ENCODE data around the gene USP46.

USP46 gene

DNA sequence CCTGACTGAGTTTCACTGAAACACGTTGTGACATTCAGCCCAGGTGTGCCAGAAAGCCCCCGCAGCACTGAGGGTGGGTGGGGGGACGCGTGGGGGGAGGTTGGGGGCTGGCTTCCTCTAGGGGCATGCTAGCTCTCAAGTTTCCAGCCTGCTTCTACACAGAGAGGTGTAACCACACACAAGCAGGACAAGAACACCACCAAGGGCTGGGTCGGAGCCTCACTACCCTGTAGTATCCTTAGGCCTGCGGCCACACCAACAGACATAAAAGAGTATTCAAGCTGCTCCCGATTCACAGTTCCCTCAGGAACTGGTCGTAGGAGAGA is 1.8 kb downstream of the USP46 start:
- no peak for DNase-seq (ENCODE audit: low read depth)

- DNase-seq (ENCODE audit: low read depth): no peak
Observed at GRCh38 chr4:52655506-52655905, 3.6 kb downstream of the USP46 start.

DNA sequence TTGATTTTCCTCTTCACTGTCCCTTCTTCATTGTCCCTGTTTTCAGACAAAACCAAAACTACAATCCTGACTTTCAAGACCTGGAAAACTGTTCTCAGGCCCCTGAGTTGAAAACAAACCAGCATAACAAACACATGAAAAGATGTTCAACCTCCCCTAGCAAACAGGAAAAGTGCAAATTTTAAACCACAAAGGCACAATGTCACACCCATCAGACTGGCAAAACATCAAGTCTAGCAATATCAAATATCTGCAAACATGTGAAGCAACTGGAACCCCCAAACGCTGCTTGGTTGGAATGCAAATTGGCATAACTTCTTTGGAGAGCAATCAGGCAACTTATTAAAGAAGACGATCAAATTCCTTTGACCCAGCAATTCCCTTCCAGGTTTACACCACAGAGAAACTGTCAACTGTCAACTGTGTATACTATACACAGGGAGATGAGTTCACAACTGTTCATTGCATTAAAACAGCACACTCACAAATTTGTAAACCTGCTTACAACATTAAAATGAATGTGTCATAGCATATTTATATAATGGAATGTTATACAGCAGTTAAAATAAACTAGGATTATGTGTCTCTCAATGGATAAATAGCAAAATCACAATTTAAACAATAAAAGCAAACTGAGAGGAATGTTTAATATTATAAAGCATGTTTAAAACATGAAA is 7.0 kb downstream of the USP46 start:
- DNase-seq (ENCODE audit: low read depth): no peak

GRCh38 chr4:52648836-52649235 is 10.3 kb downstream of the USP46 start:
- no peak for DNase-seq (ENCODE audit: low read depth)

- no peak for DNase-seq (ENCODE audit: low read depth)
Observed at GRCh38 chr4:52646741-52647140, 12.4 kb downstream of the USP46 start.

- no peak for DNase-seq (ENCODE audit: low read depth)
Observed at GRCh38 chr4:52646096-52646495, 13.0 kb downstream of the USP46 start.

DNA sequence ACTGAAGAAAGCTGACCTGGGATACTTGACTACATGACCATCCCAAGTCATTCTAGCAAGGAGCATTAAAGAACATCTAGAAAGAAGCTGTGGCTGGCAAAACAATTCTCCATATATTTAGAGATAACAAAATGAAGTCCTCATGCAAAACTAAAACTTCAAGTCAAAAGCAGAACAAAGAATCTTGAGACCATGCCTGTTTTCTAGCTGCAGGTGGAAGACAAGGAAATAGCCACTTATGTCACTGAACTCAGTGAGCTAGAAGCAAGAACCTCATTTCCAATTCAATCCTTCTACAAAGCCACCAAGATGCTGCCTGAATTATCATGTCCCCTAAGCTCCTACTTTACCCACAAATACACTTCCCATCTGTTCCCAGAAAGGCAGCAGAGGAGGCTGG is 13.8 kb downstream of the USP46 start:
- DNase-seq (ENCODE audit: low read depth): no peak

DNA sequence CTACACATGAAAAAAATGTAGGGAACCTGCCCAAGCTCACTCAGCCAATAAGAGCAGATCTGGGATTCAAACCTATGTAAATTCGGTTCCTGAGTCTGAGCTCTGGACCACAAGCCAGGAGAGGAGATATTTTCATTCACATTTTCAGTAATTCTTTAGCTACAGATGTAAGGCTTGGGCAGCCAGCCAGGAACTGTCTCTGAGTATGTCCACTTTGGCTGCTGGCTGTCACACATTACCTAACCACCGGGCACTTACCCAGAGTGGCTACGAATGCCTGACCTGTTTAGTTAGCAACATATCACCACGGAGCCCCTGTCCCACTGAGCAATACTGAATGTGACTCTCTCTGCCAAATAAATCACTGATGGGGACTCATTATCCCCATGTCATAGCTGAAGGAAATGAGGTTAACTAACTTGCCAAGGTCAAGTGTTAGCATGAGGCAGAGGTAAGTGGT is 15.3 kb downstream of the USP46 start:
- DNase-seq (ENCODE audit: low read depth): peak; percentile 54

DNA sequence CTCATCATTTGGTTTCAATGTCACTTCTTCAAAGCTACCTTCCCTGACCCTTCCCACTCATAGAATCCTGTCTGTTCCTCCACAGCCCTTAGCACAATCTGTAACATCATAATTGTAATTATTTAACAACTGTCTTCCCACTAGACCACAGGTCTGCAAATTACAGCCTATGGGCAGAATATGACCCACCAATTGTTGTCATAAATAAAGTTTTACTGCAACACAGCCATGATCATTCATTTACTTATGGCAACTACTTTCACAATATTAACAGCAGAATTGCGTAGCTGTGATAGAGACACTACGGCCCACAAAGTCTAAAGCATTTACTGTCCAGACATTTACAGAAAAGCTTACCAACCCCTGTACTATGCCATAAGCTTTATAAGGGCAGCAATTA is 15.9 kb downstream of the USP46 start:
- DNase-seq (ENCODE audit: low read depth): no peak

GRCh38 chr4:52641854-52642563 is 17.1 kb downstream of the USP46 start:
- DNase-seq (ENCODE audit: low read depth): peak; percentile 51

DNA sequence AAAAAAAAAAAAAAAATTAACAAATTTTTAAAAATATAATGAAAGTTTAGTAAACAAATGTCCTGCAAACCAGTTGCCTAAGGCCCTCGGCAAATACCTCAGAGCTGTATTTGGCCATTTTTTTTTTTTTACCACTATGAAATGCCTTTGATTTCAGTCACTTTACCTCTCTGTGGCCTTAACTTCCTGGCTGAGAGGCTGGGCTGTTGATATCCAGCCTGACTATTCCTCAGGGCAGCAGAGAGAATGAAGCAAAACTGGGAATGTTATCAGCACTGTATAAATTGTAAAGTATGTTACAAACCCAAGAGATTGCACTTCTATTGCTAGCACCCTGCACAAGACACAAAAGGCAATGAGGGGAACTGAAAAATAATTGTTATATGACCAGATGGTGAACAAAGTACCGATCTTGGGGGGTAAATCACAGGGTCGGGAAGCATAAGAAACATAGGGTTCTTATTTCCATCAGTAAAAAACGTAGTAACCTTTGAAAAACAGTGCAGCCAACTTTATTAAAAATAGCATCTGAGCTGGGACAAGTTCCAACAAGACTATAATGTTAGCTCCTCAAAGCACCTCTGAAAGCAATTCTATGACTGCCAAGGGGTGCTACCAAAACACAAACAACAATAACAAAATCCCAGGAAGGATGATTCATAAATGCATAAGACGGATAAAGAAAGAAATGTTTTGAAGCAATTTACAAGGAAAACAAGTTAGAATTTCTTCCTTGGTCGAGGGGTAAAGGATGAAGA is 18.1 kb downstream of the USP46 start:
- DNase-seq (ENCODE audit: low read depth): peak; percentile 51

DNA sequence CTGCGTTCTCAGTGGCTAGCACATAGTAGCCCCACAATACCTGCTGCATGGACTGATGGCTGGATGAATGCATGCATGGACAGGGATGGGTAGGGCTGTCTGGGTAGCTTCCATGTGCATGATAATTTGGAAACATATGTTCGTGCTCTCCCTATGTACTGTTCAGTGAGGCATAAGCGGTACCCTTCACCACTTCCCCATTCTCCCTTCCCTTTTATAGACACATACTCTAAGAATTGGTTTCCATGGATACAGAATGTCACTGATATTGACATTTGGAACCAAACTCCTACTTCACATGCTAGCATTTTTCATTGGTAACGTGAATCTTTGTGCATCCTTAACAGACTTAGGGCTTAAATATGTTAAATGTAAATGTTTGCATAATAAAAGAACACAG is 20.4 kb downstream of the USP46 start:
- DNase-seq (ENCODE audit: low read depth): no peak

DNA sequence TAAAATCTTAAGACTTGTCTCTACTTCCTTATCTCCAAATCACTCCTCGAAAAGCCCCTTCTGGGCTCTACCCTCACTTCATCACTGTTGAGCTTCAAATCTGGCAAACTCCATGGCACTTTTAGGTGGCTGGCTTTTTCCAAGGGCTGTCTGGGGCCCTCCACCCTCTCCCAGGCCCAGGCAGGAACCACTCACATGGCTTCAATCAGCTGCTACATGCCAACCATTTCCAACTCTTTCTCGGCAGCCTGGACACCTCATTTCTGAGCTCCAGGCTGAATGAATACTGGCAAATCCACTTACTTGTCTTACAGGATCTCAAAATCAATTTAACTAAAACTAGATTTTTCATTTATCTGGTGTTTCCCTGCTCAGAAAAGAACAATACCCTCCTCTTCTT is 22.0 kb downstream of the USP46 start:
- DNase-seq (ENCODE audit: low read depth): no peak

- no peak for DNase-seq (ENCODE audit: low read depth)
Observed at GRCh38 chr4:52635560-52635959, 23.5 kb downstream of the USP46 start.

GRCh38 chr4:52635130-52635529 is 24.0 kb downstream of the USP46 start:
- DNase-seq (ENCODE audit: low read depth): no peak

DNA sequence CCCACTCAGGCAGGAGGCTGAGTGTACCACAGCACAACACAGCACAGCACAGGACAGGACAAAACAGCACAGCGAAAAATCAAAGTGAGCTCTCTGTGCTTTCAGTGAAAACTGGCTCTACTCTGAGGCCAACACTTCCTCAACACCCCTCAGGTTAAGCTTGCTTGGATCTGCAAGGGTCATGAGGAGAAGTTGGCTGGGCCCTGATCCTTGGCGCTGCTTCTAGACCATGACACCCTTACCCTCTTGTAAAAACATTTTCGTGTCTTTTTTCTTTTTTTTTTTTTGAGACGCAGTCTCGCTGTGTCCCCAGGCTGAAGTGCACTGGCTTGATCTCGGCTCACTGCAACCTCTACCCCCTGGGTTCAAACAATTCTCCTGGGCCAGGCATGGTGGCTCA is 25.3 kb downstream of the USP46 start:
- no peak for DNase-seq (ENCODE audit: low read depth)

DNA sequence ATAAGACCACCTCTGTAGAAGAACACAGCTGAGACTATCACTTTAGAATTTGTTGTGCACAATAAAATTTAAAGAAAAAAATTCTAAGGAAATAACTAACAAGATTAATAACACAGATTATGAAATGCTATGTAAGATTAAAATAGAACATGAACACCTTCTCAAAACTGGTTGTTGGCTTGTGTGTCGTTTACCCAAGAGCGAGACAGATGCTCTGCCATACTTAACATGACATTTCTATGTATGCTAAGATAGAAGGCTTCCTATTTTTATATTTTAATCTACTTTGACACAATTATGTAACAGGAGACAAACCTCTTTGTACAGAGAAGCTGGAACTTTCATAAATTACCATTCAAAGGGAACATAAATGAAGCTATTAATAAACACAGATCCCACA is 30.1 kb downstream of the USP46 start:
- DNase-seq (ENCODE audit: low read depth): no peak

DNA sequence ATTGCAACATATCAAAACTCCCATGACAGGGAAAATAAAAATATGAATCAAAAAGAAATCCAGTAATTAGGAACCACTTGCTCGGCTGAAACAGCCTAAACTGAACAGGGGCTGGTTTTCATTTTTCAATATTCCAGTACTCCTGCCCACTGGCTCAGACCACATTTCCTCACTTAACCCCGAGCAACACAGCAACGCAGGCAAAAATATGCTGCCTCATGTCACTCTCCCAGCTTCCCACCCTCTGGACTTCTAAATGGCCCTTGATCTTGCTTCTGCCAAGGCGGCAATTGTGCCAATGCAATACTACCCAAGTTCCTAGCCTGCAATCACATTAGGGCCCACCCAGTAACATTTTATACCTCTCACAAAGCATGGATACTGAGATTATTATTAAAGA is 30.6 kb downstream of the USP46 start:
- DNase-seq (ENCODE audit: low read depth): no peak

DNA sequence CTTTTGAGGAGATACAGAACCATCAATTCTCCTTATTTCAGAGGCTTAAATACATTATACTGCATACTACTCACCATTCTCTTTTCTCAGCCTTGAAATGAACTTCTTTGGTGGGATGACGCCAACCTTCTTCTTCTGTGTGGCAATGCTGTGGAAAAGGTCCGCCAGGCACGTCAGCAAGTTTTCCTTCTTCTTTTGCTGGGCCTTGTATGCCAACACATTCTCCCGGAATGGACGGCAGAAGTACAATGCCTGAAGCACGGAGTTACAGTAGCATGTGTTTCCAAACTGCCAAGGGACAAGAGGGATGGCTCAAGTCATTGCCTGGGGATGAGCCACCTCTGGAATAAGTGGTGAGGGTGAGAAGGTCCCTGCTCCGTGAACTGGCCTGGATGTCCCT is 31.2 kb downstream of the USP46 start:
- no peak for DNase-seq (ENCODE audit: low read depth)

DNA sequence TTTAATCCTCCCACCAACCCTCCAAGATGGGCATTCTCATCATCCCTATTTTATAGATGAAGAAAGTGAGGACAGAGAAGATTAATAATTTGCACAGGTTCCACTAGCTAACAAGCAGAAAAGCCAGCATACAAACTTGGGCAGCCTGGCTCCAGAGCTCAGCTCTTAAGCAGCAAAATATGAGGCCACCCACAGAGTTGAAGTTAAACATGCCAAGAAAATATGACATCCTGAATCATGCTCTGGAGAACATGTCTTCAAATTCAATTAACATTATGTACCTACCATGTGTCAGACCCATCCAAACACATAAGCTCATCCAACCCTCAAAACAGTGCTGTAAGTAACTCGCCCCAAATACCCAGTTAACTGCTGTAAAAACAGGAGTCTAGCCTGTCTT is 33.9 kb downstream of the USP46 start:
- DNase-seq (ENCODE audit: low read depth): peak; percentile 3

DNA sequence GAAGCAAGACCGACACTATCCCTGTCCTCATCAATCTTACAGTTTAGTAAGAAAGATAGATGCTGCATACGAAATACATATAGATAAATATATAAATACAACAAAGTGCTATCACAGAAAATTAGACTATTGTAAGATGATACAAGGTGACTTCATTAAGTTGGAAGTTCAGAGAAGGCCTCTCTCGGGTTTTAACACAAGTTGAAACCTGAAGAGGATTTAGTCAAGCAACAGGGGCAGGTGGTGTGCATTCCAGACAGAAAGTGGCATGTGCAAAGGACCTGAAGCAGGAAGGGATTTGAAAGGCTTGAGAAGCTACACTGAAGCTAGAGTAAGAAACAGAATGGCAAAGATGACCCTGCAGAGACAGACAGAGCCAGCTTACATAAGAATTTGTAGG is 36.5 kb downstream of the USP46 start:
- DNase-seq (ENCODE audit: low read depth): no peak

DNA sequence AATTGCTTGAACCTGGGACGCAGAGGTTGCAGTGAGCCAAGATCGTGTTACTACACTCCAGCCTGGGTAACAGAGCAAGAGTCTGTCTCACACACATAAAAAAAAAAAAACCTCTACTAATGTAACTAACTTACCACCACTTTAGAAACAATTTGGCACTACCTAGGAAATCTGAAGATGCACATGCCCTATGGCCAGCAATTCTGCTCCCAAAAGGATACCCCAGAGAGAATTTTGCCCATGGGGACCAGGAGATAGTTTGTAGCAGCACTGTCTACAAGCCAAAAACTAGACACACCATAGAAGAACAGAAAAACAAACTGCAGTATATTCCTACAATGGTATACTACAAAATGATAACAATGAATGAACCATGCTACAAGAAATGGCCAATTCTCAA is 37.5 kb downstream of the USP46 start:
- no peak for DNase-seq (ENCODE audit: low read depth)

DNA sequence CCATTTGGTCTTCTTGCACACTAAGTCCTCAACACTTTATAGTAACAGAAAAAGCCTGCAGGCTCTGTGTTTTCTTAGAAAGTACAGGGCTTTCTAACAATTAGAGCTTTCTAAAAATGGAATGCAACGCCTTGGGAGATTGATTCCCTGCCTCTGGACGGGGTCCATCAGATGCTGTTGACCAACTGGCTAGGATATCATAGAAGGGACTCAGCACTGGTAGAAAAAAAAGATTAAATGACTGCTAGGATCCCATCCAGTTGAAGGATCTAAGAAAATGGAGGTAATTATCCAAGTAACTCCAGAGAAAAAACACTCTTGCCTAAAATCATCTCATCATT is 39.5 kb downstream of the USP46 start:
- DNase-seq (ENCODE audit: low read depth): no peak

All from EH (cell line).